ENCODE measurements around the gene FAM24B. TPM values are rescaled to one million over a fixed set of nuclear protein-coding genes. Genes with fewer than 3 reads are reported as not detected.
"Not testable (repeated sequence)": the region's sequence is repeated elsewhere in the genome, so short reads cannot be mapped to it uniquely, and the experiment has no call there.

FAM24B gene, protein sequence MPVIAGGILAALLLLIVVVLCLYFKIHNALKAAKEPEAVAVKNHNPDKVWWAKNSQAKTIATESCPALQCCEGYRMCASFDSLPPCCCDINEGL
- 0.60 and 3.5 TPM in 2 replicates for total RNA-seq

DNA sequence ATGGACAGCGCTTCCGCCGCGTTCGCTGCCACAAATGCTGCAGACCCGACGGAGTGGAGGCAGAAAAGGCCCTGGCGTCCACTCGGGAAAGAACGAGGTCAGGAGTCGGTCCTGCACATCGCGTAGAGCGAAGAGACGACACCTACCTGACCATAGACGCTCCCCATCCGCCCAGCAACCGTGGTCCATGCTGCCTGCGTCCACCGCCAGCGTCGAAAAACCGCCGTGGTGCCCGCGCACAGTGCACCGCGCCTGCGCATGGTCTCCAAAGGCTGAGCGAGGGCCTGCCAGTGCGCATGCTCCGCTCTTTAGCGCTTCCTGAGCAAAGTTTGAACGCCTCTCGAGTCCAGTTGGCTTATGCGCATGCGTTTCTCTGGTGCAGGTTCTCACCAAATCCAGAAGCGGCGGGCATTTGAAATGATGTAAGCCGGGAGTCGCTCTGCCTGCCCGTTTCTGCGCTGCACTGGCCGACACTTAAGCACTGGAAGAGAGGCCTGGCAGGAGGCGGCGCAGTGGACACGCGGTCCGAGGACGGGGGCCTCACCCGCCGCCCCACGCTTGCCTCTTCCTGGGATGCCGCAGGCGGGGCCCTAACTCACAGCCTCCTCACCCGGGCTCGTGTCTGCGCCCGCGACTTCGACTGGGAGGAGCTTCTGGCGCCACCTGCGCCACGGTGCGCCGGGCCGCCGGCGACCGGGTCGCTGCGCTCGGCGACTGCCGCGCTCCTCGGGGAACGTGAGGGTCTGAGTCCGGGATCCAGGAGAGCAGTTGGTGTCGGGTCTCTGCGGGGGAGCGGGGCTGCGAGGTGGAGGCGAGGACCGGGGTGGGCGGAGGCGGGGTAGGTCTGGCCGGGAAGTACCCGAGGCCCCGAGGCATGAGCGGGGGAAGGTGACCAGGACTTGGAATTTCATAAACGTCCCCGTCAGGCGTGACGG lies at the start of gene FAM24B:
Gene FAM24B, minus strand, starts transcription at position 243 of the 935 bp plus-strand sequence. CDS start 29,066 bp downstream, outside the sequence.
- peak; percentile 98 to 99 for DNase-seq (ENCODE audit: low read depth in 2 of 2)

DNA sequence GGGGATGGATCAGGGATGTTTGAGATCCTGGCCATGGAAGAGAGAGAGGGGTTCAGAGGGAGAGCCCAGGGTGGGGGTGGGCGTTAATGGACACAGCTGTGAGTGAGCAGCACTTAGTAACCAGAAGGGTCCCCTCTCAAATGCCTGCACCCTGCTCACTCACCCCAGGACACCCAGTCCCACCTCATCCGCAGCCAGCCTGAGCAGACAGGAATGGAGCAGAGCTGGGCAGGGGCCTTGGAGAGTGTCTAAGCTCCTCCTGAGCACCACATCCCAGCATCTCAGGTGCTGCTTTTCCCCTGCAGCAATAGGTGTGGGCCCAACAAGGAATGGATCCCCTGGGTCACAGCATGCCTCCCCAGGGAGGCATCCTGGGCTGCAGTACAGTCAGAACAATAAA lies 36.3 kb upstream of the FAM24B start:
- no peak for DNase-seq (ENCODE audit: low read depth in 2 of 2)

DNA sequence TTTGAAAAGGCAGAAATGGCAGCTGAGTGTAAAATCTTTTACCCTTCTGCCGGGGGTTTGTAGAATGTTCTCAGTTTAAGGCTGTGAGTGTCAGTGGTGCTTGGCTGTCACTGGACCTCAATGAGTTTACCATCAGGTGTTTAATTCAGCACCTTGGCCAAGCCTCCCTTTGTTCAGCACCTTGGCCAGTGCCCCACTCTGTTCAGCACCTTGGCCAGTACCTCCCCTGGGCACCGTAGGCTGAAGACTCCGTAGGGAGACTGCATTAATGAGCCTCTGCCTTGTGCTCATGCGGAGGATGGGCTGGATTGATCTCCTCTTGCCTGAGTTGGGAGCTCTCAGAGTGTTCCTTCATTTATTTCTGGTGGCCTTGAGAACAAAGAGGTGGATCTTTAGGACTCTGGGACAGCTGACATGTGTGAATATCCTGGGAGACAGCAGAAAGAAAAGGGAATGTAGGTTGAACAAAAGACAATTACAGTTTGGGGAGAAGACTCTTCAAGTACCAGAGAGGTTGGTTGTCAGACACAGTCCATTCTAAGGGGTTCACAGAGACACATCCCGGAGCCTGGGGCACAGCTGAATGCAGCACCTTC lies 32.6 kb upstream of the FAM24B start:
- peak; percentile 69 for DNase-seq (ENCODE audit: low read depth in 2 of 2)

- no peak for DNase-seq (ENCODE audit: low read depth in 2 of 2)
These were observed 30.9 kb upstream of the FAM24B start, which contains the start of gene FAM24A for GRCh38 chr10:122910310-122910709. Gene FAM24A (plus strand): TSS chr10:122910610. CDS start chr10:122911635, 1,025 bp downstream.

DNA sequence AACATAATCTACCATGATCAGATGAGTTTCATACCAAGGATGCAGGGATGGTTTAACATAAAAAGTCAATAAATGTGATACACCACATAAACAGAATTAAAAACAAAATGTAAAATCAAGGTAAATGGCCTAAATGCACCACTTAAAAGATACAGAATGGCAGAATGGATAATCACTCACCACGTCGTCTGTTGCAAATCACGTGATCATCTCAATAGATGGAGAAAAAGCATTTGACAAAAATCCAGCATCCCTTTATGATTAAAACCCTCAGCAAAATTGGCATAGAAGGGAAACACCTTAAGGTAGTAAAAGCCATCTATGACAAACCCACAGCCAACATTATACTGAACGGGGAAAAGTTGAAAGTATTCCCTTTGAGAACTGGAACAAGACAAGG lies 24.5 kb upstream of the FAM24B start:
- not testable (repeated sequence) for DNase-seq (ENCODE audit: low read depth in 2 of 2)

DNA sequence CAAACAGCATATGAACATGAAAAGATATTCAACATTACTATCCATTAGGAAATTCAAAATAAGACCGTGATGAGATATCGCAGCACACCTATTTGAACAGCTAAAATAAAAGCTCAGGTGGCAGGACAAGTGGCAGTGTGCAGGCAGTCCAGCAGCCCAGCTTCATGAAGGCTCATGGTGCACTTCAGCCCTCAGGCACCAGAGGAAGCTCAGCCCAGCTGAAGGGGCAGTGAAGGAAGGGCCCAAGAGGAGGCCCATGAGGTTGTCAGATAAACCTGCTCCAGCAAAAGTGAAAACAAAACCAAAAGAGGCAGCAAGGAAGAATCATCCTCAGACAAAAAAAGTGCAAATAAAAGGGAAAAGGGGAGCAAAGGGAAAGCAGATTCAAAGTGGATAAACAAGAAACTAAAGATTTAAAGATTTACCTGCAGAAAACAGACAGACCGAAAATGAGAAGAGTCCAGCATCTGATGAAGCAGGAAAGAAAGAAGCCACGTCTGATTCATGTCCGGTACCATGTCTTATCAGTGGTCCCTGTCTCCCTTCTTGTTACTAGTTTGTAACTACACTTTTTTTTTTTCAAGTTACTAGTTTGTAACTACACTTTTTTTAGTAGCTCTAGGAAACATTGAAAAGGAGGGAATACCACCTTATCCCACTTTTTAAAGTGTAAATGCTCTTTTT lies 15.0 kb upstream of the FAM24B start:
- DNase-seq (ENCODE audit: low read depth in 2 of 2): no peak

DNA sequence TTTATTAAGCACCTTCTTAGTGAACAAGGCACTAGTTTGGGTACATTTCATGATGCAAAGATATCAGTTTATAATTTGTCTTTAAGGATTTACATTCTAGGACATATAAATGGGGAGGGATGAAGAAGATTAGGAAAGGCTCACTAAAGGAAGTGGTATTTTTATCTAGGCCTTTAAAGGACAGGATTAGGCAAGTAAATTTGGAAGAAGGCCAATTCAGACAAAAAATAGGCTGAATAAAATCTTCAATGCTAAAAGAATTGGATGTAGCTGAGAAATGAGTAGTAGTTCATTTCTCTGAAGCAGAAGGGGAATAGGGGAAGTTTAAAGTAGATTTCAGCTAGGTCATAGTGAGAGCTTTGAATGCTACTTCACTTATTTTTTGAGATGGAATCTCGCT lies 4.8 kb upstream of the FAM24B start:
- no peak for DNase-seq (ENCODE audit: low read depth in 2 of 2)

DNA sequence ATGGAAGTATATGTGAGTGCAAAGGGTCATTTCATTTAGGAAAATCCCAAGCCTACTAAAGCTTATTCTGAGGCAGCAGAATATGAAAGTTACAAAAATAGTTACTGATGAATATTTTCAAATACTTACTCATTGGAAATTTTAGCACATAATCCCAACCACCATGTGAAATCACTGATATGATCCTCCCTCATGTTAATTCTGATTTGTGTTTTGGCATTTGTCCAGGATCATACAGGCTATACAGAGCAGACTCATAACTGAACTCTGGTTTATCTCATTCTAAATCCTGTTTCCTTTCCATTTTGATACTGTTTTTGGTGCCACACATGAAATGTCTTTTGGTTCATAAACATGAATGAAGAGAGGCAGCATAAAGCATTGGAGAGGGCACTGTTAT lies 3.4 kb upstream of the FAM24B start:
- DNase-seq (ENCODE audit: low read depth in 2 of 2): peak in 1 of 2 donors; percentile 47

- DNase-seq (ENCODE audit: low read depth in 2 of 2): peak in 1 of 2 donors; percentile 74
These were observed 512 bp downstream of the FAM24B start for GRCh38 chr10:122878799-122879338.

GRCh38 chr10:122877264-122877663 lies 2.1 kb downstream of the FAM24B start:
- no peak for DNase-seq (ENCODE audit: low read depth in 2 of 2)

DNA sequence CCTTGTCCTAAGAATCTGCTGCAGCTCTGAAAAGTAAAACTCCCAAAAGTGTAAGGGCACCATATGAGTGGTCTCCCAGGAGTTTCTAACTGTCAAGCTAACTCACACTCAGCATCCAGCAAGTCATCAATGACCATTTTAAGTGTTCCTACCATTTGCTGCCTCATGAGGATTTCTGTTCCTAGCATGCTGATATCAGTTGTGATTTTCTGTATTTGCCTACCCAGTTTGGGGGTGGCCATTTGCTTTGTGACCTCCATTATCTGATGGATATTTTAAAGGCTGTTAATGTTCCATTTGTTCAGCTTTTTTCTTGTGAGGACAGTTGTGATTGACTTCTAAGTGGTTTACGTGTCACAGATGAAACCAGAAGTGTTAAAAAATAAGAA lies 2.9 kb downstream of the FAM24B start:
- no peak for DNase-seq (ENCODE audit: low read depth in 2 of 2)

DNA sequence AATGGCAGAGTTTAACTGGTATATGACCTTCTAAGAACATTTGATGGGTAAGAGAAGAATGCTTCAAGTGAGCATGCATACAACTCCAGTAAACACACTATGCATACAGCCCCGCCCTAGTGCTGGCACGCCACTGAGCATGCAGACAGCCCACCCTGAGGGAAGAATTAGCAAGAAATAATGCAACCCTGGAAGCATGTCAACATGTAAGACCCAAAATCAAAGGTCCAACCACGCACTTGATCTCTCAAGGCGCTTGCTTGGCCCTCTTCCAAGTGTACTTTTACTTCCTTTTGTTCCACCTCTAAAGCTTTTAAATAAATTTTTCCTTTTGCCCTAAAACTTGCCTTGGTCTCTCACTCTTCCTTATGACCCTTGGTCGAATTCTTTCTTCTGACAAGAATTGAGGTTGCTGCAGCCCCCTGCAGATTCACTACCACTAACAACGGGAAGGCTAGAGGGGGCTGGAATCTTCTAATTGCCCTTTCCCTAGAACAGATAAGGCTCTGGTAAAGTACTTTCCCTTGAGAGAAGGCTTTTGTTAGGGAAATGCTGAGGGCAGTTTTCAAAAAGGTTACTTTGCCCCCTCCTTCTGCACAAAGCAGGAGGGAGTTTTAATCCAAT lies 3.4 kb downstream of the FAM24B start:
- no peak for DNase-seq (ENCODE audit: low read depth in 2 of 2)

DNA sequence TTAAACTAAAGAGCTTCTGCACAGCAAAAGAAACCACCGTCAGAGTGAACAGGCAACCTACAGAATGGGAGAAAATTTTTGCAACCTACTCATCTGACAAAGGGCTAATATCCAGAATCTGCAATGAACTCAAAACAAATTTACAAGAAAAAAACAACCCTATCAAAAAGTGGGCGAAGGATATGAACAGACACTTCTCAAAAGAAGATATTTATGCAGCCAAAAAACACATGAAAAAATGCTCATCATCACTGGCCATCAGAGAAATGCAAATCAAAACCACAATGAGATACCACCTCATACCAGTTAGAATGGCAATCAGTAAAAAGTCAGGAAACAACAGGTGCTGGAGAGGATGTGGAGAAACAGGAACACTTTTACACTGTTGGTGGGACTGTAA lies 7.4 kb downstream of the FAM24B start:
- not testable (repeated sequence) for DNase-seq (ENCODE audit: low read depth in 2 of 2)

- not testable (repeated sequence) for DNase-seq (ENCODE audit: low read depth in 2 of 2)
These were observed 10.6 kb downstream of the FAM24B start for GRCh38 chr10:122868768-122869167.

GRCh38 chr10:122866757-122867482 lies 12.5 kb downstream of the FAM24B start:
- DNase-seq (ENCODE audit: low read depth in 2 of 2): not testable (repeated sequence)

DNA sequence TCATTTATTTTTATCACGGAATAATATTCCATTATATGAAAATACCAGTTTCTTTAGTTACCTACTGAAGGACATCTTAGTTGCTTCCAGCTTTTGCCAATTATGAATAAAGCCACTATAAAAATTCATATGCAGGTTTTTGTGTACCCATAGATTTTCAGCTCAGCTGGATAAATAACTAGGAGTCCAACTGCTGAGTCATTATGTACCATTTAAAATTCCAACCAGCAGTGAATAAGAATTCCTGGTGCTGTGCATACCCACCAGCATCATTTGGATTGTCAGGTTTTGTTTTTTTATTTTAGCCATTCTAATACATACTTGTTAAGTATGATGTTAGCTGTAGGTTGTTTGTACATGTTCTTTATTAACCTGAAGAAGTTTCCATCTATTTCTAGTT lies 14.5 kb downstream of the FAM24B start:
- peak in 1 of 2 donors; percentile 41 for DNase-seq (ENCODE audit: low read depth in 2 of 2)

GRCh38 chr10:122864194-122864592 lies 15.2 kb downstream of the FAM24B start:
- DNase-seq (ENCODE audit: low read depth in 2 of 2): no peak

DNA sequence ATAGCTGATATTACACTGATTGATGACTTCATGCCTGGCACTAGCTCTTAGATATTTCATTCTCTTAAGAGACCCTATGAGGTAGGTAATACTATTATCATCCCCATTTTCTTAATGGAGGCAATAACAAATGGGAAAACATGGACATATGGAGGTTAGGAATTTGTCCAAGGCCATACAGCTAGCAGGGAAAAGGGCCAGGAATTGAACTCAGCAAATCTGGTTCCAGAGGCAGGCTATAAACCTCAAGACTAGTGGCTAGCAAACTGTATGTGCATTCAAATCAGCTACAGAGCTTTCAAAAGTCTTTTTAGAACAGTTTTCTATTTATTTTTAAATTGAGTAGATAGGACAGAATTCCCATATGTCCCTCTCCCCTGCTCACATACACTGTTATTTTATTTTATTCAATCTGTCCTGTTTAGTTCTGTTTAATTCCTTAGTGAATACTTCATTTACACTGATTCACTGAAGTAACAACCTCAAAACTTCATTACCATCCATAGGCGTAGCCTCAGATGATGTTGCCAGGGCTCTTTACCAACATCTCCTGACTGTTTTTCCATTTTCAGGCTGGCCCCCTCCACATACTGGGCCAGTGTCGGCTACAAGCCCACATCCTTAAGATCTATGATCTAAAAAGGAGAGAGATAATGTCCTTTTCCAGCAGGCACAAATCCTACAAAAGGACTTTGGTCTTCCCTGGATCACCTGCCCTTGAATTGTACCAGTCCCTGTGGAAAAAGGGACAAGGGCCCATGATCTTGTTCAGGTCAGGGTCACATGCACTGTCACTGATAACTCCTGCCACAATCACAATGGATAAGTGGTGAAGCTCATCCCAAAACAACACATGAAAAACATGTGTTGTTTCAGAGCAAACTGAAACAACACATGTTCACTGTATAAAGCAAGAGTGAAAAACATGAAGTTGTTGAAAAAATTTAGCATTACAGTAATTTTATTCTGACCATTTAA lies 15.9 kb downstream of the FAM24B start:
- no peak for DNase-seq (ENCODE audit: low read depth in 2 of 2)

- DNase-seq (ENCODE audit: low read depth in 2 of 2): peak; percentile 59 to 78
These were observed 17.6 kb downstream of the FAM24B start for GRCh38 chr10:122861711-122862161.

Data from lung microvascular endothelial cell (primary cell).